PFSK-1 (cell line): ENCODE measurements around the gene LINC01488.

ENCODE experiments used
- FOXP2 ChIP-seq: optimal IDR thresholded peaks from 2 replicates; pipeline ENCODE3; 2011; ENCODE audit warnings: borderline replicate concordance, control low read depth, inconsistent platforms; ENCODE audit not compliant: insufficient read depth; ENCODE audit errors: extremely low read length, extremely low read depth
- POLR2AphosphoS5 ChIP-seq: IDR thresholded peaks from 2 replicates; pipeline ENCODE4 v1.6.1; 2012; ENCODE audit warnings: low read depth, mild to moderate bottlenecking, control low read depth, low read length, moderate library complexity
- SIN3A ChIP-seq: IDR thresholded peaks from 2 replicates; pipeline ENCODE4 v1.6.1; 2012; ENCODE audit warnings: mild to moderate bottlenecking, low read length, moderate library complexity, borderline replicate concordance; ENCODE audit not compliant: insufficient read depth
- TAF1 ChIP-seq: IDR thresholded peaks from 2 replicates; pipeline ENCODE4 v1.6.1; 2012; ENCODE audit warnings: low read length, control low read depth, borderline replicate concordance; ENCODE audit not compliant: insufficient read depth
- TF ChIP-seq, protein P1 (sequence below), 2 experiments: IDR thresholded peaks; 2 replicates each; pipeline versions ENCODE4 v1.6.1 to v1.8.0; 2011 to 2012; ENCODE audit warnings: low read depth in 2 of 2, low read length in 2 of 2, control low read depth in 1 of 2, inconsistent platforms in 1 of 2, mild to moderate bottlenecking in 1 of 2, moderate library complexity in 1 of 2; ENCODE audit not compliant: insufficient read depth in 1 of 2

LINC01488 gene

DNA sequence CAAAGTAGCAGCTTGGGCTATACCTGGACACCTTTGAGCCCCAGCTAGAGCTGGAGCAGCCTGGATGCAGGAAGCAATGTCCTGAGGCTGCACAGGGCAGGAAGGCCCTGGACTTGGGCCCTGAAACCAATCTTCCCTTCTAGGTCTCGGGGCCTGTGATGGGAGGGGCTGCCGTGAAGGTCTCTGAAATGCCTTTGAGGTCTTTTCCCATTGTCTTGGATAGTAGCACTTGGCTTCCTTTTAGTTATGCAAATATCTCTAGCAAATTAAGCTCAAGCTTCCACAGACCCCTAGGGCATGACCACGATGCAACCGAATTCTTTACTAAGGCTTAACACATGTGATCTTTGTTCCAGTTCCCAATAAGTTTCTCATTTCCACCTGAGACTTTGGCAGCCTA is 40.0 kb downstream of the LINC01488 start:
- TF ChIP-seq FOXP2: no peak
- TF ChIP-seq SIN3A: no peak
- TF ChIP-seq TAF1: no peak
- TF ChIP-seq POLR2AphosphoS5: no peak

DNA sequence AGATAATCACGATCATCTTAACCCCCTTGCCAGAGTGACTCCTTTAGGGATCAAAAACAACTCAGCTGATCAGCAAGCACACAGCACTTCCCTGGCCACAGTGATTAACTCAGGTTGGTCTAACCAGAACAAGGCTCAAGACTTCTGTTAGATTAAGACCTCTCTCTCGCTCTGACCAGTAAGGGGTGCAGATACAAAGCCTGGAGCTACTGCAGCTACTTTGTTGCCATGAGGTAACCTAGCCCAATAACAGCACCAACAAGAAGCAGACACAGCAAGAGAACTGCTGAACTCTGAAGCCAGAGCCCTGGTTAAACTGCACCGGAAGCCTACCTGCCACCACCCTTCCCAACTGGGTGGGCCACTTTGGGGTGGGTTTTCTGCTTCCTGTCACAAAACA is 42.0 kb downstream of the LINC01488 start:
- TF ChIP-seq FOXP2: no peak
- TF ChIP-seq TAF1: no peak
- TF ChIP-seq POLR2AphosphoS5: no peak
- TF ChIP-seq, protein P1, sequence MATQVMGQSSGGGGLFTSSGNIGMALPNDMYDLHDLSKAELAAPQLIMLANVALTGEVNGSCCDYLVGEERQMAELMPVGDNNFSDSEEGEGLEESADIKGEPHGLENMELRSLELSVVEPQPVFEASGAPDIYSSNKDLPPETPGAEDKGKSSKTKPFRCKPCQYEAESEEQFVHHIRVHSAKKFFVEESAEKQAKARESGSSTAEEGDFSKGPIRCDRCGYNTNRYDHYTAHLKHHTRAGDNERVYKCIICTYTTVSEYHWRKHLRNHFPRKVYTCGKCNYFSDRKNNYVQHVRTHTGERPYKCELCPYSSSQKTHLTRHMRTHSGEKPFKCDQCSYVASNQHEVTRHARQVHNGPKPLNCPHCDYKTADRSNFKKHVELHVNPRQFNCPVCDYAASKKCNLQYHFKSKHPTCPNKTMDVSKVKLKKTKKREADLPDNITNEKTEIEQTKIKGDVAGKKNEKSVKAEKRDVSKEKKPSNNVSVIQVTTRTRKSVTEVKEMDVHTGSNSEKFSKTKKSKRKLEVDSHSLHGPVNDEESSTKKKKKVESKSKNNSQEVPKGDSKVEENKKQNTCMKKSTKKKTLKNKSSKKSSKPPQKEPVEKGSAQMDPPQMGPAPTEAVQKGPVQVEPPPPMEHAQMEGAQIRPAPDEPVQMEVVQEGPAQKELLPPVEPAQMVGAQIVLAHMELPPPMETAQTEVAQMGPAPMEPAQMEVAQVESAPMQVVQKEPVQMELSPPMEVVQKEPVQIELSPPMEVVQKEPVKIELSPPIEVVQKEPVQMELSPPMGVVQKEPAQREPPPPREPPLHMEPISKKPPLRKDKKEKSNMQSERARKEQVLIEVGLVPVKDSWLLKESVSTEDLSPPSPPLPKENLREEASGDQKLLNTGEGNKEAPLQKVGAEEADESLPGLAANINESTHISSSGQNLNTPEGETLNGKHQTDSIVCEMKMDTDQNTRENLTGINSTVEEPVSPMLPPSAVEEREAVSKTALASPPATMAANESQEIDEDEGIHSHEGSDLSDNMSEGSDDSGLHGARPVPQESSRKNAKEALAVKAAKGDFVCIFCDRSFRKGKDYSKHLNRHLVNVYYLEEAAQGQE (IDR thresholded peaks at IDR 0.05; ENCODE audit: insufficient read depth in 1 of 2, low read depth in 2 of 2, low read length in 2 of 2): no peak

DNA sequence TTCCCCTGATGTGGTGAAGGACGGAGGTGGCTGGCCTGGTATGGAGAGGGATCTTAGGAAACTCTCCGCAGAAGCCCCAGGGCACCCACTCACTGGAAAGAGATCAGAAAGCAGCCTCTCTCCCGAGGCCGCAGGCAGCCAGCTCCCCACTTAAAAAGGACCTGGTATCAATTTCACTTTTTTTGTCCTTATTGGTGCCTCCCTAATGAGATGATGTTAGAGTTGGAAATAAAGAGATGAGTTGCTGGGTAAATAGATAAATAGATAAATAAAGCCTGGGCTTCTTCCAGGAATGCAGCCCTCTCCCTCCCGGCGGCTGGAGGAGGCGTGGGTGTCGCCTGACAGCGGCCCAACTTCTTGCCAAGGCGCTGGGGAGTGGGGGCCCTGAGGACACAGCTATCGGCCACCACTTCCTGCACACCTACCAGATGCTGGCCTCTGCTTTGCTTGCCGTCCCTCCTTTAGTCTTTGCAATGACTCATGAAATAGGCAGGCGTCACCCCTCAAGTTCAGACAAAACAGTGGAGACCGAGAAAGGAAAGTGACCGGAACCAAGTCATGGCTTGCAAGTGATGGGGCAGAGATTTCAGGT is 42.9 kb downstream of the LINC01488 start:
- no peak for TF ChIP-seq TAF1
- TF ChIP-seq, protein P1 (IDR thresholded peaks at IDR 0.05; ENCODE audit: insufficient read depth in 1 of 2, low read depth in 2 of 2, low read length in 2 of 2): no peak
- TF ChIP-seq SIN3A: no peak

DNA sequence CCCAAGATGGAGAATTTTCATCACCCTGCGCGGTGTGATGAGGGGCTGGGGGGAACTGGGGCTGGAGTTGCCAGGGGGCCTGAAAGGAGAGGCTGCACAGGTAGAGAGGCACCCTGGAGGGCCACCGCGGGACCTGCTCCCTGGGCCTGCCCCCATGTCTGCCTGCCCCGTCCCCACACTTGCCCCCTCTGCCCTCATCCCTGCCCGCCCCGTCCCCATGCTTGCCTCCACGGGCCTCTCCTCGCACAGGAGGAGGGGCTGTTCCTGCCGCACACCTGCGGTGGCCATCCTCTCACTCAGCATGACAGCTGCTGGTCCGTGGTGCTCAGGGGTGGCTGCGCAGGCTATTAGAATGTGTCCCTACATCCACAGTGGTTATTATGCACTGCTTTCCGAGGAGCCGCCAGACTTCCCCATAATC is 43.5 kb downstream of the LINC01488 start:
- TF ChIP-seq SIN3A: no peak
- TF ChIP-seq TAF1: no peak
- no peak for TF ChIP-seq POLR2AphosphoS5
- no peak for TF ChIP-seq FOXP2
- TF ChIP-seq, protein P1 (IDR thresholded peaks at IDR 0.05; ENCODE audit: insufficient read depth in 1 of 2, low read depth in 2 of 2, low read length in 2 of 2): no peak

DNA sequence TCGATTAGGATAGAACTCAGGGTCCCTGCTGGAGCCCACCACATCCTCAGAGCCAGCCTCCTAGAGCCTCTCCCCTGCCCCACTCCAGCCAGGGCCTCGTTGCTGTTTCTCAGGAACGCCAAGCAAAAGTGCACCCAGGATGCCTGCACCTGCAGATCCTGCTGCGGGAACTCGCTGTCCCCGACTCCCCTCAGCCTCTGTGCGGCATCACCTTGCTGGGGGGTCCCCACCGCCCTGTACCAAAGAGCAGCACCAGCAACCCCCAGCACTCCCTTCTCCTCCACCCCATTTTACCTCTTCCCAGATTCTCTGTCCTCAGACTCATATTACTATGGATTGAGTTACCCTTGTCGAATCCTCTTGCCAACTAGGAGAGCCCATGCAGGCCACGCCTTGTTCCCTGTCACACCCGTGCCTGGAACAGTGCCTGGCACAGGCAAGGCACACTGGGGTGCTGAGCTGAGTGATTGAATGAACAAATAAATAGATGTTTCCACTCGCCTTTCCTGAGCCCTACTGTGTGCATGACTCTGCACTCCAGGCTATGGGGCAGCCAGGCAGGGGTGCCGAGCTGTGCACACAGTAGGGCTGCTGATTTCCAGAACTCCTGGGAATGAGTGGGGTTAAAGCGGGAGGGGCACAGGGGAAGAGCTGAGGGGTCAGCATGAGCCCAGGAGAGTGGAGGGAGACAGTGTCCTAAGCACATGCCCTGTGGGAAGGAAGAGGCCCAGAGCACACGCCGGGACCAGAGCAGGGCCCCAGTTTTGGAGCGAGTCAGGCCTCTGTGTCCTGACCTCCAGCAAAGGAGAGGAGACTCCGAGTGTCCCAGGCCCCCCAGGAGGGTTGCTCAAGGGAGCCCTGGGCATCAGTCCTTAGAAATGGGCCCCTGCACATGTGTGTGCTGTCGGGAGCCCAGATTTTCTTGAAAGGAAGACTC is 44.3 kb downstream of the LINC01488 start:
- TF ChIP-seq, protein P1 (IDR thresholded peaks at IDR 0.05; ENCODE audit: insufficient read depth in 1 of 2, low read depth in 2 of 2, low read length in 2 of 2): no peak
- TF ChIP-seq POLR2AphosphoS5 (no peak), SIN3A (no peak), FOXP2 (no peak), TAF1 (no peak)
